Fibroblast of pulmonary artery (primary cell): ENCODE results near the gene PAX8.

ENCODE experiments used
- DNase-seq: peaks from one replicate; pipeline ENCODE4 v3.0.0-alpha.2; 2010; ENCODE audit warnings: low read depth
- H3K4me3 ChIP-seq: replicated peaks from 2 replicates; pipeline ENCODE4 v1.5.1; 2011; ENCODE audit warnings: low read depth, mild to moderate bottlenecking, control low read depth, low read length, moderate library complexity
- CTCF ChIP-seq: IDR thresholded peaks from 2 replicates; pipeline ENCODE4 v1.5.1; 2011; ENCODE audit warnings: mild to moderate bottlenecking, control low read depth, low read length, inconsistent platforms; ENCODE audit errors: missing control alignments

The PAX8 gene

DNA sequence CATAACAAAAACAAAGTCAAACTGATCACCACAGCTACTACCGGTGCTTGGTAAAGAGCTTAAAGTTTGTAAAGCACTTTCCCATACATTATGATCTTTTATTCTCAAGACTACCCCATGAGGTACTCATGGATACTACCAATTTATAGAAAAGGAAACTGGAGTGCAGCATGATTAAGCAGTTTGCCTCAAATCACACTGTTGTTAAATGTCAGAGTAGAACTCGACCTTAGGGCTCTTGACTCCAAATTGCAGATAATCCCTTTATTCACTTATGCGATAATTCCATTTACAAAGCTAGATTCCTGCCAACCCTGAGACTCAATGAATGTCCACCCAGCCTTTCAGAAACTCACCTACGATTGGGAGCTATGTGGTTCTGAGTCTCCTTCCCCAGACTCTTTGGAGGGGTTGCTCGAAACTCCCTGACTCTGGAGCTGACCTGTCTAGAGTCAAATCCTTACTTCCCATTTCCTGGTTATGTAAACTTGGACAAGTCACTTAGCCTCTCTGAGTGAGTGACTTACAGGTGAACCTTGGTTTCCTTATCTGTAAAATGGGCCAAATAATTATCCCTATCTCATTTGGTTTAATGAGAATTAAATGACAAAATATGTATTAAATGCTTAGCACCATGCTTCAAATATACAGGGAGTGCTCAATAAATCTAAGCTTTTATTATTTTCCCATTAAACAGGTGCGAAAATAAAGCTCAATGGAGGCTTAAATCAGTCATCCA lies 57.6 kb downstream of the PAX8 start:
- DNase-seq: no peak
- no peak overlapping the region for H3K4me3 ChIP-seq
- TF ChIP-seq CTCF: no peak

- no peak overlapping the region for H3K4me3 ChIP-seq
- peak; percentile 65 for DNase-seq
- no peak for TF ChIP-seq CTCF
Observed at GRCh38 chr2:113219889-113220641, 58.7 kb downstream of the PAX8 start.

DNA sequence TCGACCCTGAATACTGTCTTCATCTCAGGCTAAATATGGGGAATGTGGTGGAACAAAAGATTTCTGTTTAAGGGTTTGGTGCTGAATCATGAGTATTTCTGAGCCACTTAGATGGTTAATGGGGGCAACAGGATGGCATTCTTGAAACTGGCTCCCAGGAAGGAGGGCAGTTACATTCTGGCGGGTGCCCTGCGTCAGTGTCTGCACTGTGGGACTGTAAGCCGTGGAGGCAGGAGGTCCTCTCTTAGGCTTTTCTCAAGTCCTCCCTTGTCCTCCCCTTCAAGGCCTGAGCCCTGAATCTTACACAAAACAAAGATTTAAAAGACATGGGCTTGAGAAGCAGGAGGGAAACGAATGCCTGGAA lies 59.2 kb downstream of the PAX8 start:
- no peak for TF ChIP-seq CTCF
- H3K4me3 ChIP-seq: no peak overlapping the region
- no peak for DNase-seq

DNA sequence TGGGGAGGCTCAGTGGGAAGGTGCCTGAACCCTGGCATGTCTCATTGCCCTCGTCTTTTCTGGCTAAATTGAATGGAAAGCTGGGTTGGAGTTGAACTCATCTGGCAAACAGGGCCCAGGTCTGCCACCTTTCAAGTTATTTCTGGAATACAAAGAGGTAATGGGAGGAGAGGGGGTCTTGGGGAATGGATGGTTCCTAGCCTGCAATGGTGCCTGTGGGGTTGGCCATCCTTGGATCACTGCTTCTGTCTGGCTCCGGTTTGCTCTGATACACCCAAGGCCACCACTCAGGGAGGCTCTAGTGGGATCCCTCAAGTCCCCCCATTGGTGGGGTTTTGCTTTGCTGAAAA lies 59.7 kb downstream of the PAX8 start:
- H3K4me3 ChIP-seq: no peak overlapping the region
- no peak for TF ChIP-seq CTCF
- DNase-seq: no peak

GRCh38 chr2:113218283-113219091 lies 60.2 kb downstream of the PAX8 start:
- DNase-seq: no peak
- TF ChIP-seq CTCF: no peak
- H3K4me3 ChIP-seq: no peak overlapping the region

- no peak for TF ChIP-seq CTCF
- H3K4me3 ChIP-seq: no peak overlapping the region
- DNase-seq: no peak
Observed at GRCh38 chr2:113217455-113218282, 61.1 kb downstream of the PAX8 start.
